SK-N-MC (cell line): ENCODE data around the gene SNX25.

ENCODE experiments used
- DNase-seq: peaks from one replicate; pipeline ENCODE4 v3.0.0-alpha.2; 2011; ENCODE audit warnings: low read depth, low spot score
- H3K27ac ChIP-seq: fragments of 200-600 bp; sonication (generic); 2 replicates; pipeline ENCODE4 v1.5.1; 2016; ENCODE audit warnings: mixed run types
- H3K36me3 ChIP-seq: fragments of 200-600 bp; sonication (generic); 2 replicates; pipeline ENCODE4 v1.6.1; 2017; ENCODE audit warnings: antibody characterized with exemption, low read length, mixed read lengths; ENCODE audit not compliant: insufficient read depth
- H3K4me3 ChIP-seq: fragments of 200-600 bp; sonication (generic); 2 replicates; pipeline ENCODE4 v1.5.1; 2016
- H3K9ac ChIP-seq: fragments of 200-600 bp; sonication (generic); 2 replicates; pipeline ENCODE4 v1.8.0; 2017; ENCODE audit warnings: mixed run types, mixed read lengths; ENCODE audit not compliant: insufficient read length
- H3K9me3 ChIP-seq: fragments of 200-600 bp; sonication (generic); 2 replicates; pipeline ENCODE4 v1.6.1; 2017; ENCODE audit warnings: low read depth, mild to moderate bottlenecking, antibody characterized with exemption, low read length, moderate library complexity, mixed read lengths
- EZH2 ChIP-seq: fragments of 200-600 bp; sonication (generic); IDR thresholded peaks from one replicate; pipeline ENCODE4 v1.6.1; 2017; ENCODE audit warnings: antibody characterized with exemption
- FOXP2 ChIP-seq: optimal IDR thresholded peaks from 2 replicates; pipeline ENCODE3; 2011; ENCODE audit warnings: mild to moderate bottlenecking, moderate library complexity; ENCODE audit not compliant: insufficient read depth; ENCODE audit errors: extremely low read length, control extremely low read depth
- POLR2AphosphoS5 ChIP-seq: IDR thresholded peaks from 2 replicates; pipeline ENCODE4 v1.6.1; 2012; ENCODE audit warnings: mild to moderate bottlenecking, low read depth, low read length, borderline replicate concordance

The SNX25 gene

GRCh38 chr4:185209031-185209851, at the start of gene SNX25:
SNX25 (plus strand) TSS chr4:185209598; CDS start chr4:185209827, 229 bp downstream.
- no peaks in the 10 kb centered on the region for H3K36me3 ChIP-seq
- H3K9me3 ChIP-seq, result no peaks in the 10 kb centered on the region
- TF ChIP-seq FOXP2 (no peak), POLR2AphosphoS5 (no peak), EZH2 (no peak)
- H3K9ac ChIP-seq, result peak within 1 kb of the TSS; percentile 70
- DNase-seq, result no peak
- H3K27ac ChIP-seq, result no peak within 1 kb of the TSS
- H3K4me3 ChIP-seq, result peak within 1 kb of the TSS; percentile 95

- H3K9ac ChIP-seq, result no peak overlapping the region
- no peak for TF ChIP-seq FOXP2
- no peak for TF ChIP-seq EZH2
- no peak for TF ChIP-seq POLR2AphosphoS5
- no peak for DNase-seq
- H3K4me3 ChIP-seq, result no peak overlapping the region
- H3K27ac ChIP-seq, result no peak overlapping the region
- H3K9me3 ChIP-seq, result no peaks in the 10 kb centered on the region
- peaks cover 47% of the 10 kb centered on the region for H3K36me3 ChIP-seq
Observed at GRCh38 chr4:185165605-185166063, 43.8 kb upstream of the SNX25 start.

GRCh38 chr4:185167234-185167633, 42.2 kb upstream of the SNX25 start:
- Histone ChIP-seq H3K27ac (no peak overlapping the region), H3K9ac (no peak overlapping the region), H3K9me3 (no peaks in the 10 kb centered on the region), H3K4me3 (no peak overlapping the region), H3K36me3 (peaks cover 43% of the 10 kb centered on the region)
- no peak for DNase-seq
- TF ChIP-seq EZH2 (no peak), POLR2AphosphoS5 (no peak), FOXP2 (no peak)

GRCh38 chr4:185171373-185172071, 37.9 kb upstream of the SNX25 start:
- no peak for DNase-seq
- no peak overlapping the region for H3K27ac ChIP-seq
- H3K9me3 ChIP-seq, result no peaks in the 10 kb centered on the region
- no peak overlapping the region for H3K4me3 ChIP-seq
- H3K9ac ChIP-seq, result no peak overlapping the region
- TF ChIP-seq FOXP2 (no peak), POLR2AphosphoS5 (no peak)
- peaks cover 57% of the 10 kb centered on the region for H3K36me3 ChIP-seq

- Histone ChIP-seq H3K9me3 (no peaks in the 10 kb centered on the region), H3K27ac (no peak overlapping the region), H3K36me3 (peaks cover 14% of the 10 kb centered on the region), H3K9ac (no peak overlapping the region), H3K4me3 (no peak overlapping the region)
- DNase-seq, result no peak
- TF ChIP-seq FOXP2, result no peak
- TF ChIP-seq EZH2, result no peak
- no peak for TF ChIP-seq POLR2AphosphoS5
Observed at GRCh38 chr4:185179488-185179887, 29.9 kb upstream of the SNX25 start.

GRCh38 chr4:185182239-185182638, 27.2 kb upstream of the SNX25 start:
- Histone ChIP-seq H3K36me3 (peaks cover 6% of the 10 kb centered on the region), H3K9me3 (no peaks in the 10 kb centered on the region), H3K4me3 (no peak overlapping the region), H3K9ac (no peak overlapping the region), H3K27ac (no peak overlapping the region)
- TF ChIP-seq FOXP2 (no peak), POLR2AphosphoS5 (no peak)
- no peak for DNase-seq

- DNase-seq, result peak; percentile 88
- peaks cover 15% of the 10 kb centered on the region for H3K36me3 ChIP-seq
- H3K27ac ChIP-seq, result peak overlapping the region; percentile 40; the same call in 1 of the 2 replicates
- H3K9ac ChIP-seq, result no peak overlapping the region
- H3K9me3 ChIP-seq, result no peaks in the 10 kb centered on the region
- TF ChIP-seq EZH2 (no peak), POLR2AphosphoS5 (peak; percentile 25; the same call in 1 of the 2 replicates), FOXP2 (no peak)
- no peak overlapping the region for H3K4me3 ChIP-seq
Observed at GRCh38 chr4:185183622-185184281, 25.6 kb upstream of the SNX25 start.

- peaks cover 33% of the 10 kb centered on the region for H3K36me3 ChIP-seq
Observed at GRCh38 chr4:185186769-185187168, 22.6 kb upstream of the SNX25 start.

More at GRCh38 chr4:185186769-185187168, 22.6 kb upstream of the SNX25 start:
- Histone ChIP-seq H3K4me3 (no peak overlapping the region), H3K9me3 (no peaks in the 10 kb centered on the region), H3K9ac (no peak overlapping the region), H3K27ac (no peak overlapping the region)
- TF ChIP-seq POLR2AphosphoS5, result no peak
- TF ChIP-seq EZH2, result no peak
- TF ChIP-seq FOXP2, result no peak
- DNase-seq, result no peak
